ENCODE data around the gene POU2AF1. TPM values are rescaled to one million over a fixed set of nuclear protein-coding genes. Genes with fewer than 3 reads are reported as not detected.

Gene POU2AF1
- total RNA-seq, 1 experiment from 2014 or later: not detected

DNA sequence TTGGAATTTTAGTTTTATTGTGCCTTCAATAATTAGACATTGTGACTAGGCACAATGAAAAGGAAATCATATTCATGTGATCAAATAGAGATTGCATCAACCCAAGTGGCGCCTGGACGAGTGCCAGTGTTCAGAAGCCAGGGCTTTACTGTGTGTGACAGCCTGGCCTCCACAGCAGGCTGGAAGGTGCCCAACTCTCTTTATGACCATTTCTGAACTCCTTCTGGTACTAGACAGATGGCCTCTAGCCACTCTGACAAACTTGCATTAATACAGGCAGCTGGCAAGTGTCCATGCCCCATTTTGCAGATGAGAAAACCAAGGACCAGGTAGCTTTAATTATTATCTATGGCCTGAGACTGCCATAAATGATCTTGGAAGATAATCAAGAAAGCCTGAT, 8.3 kb upstream of the POU2AF1 start:
- BruUV-seq (replicated peaks): no TSS peak

DNA sequence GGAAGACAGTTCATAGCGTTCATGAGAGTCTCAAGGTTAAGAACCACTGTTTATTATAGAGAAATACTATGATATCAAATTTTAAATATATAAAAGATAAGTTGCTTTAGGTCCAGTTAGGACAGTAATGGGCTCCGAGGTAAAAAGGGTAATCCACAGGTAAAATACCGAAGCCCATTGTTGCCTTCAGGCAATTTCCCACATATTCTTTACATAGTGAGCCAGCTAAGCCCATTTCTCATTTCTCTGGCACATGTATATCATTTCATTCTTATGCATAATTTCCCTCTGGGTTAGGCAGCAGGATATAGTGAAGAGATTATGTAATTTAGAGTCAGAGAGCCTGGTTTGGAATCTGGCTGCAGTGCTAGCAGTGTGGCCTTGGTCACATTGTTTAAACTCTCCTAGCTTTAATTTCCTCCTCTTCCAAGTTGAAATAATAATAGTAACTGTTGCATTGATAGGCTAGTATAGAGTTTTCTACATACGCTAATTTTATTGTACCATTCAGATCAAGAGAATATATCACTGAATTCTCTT, 7.6 kb upstream of the POU2AF1 start:
- intact Hi-C loops (cut with micrococcal nuclease; ENCODE audit: unreplicated experiment): no loop called here
- H3K9me3 Mint-ChIP-seq (ENCODE audit: low read depth, unreplicated experiment): no peaks in the 10 kb centered on the region
- H3K4me1 Mint-ChIP-seq (ENCODE audit: low read depth, unreplicated experiment): no peaks in the 10 kb centered on the region
- H3K27me3 Mint-ChIP-seq (ENCODE audit: unreplicated experiment): no peaks in the 10 kb centered on the region
- TF ChIP-seq, protein P1, sequence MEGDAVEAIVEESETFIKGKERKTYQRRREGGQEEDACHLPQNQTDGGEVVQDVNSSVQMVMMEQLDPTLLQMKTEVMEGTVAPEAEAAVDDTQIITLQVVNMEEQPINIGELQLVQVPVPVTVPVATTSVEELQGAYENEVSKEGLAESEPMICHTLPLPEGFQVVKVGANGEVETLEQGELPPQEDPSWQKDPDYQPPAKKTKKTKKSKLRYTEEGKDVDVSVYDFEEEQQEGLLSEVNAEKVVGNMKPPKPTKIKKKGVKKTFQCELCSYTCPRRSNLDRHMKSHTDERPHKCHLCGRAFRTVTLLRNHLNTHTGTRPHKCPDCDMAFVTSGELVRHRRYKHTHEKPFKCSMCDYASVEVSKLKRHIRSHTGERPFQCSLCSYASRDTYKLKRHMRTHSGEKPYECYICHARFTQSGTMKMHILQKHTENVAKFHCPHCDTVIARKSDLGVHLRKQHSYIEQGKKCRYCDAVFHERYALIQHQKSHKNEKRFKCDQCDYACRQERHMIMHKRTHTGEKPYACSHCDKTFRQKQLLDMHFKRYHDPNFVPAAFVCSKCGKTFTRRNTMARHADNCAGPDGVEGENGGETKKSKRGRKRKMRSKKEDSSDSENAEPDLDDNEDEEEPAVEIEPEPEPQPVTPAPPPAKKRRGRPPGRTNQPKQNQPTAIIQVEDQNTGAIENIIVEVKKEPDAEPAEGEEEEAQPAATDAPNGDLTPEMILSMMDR (IDR thresholded peaks at IDR 0.05; ENCODE audit: unreplicated experiment): no peak
- no peaks in the 10 kb centered on the region for H3K36me3 Mint-ChIP-seq (ENCODE audit: insufficient read depth, unreplicated experiment)
- CTCF ChIA-PET: no interaction called here
- BruUV-seq (replicated peaks): no TSS peak
- H3K4me3 Mint-ChIP-seq (ENCODE audit: low read depth, unreplicated experiment): no peak overlapping the region
- DNase-seq: no peak
- H3K27ac Mint-ChIP-seq (ENCODE audit: unreplicated experiment): no peak overlapping the region

More for the DNA sequence above, 8.3 kb upstream of the POU2AF1 start:
- intact Hi-C loops (cut with micrococcal nuclease; ENCODE audit: unreplicated experiment): no loop called here
- Mint-ChIP-seq H3K4me1 (ENCODE audit: low read depth, unreplicated experiment) (no peaks in the 10 kb centered on the region), H3K27me3 (ENCODE audit: unreplicated experiment) (no peaks in the 10 kb centered on the region), H3K36me3 (ENCODE audit: insufficient read depth, unreplicated experiment) (no peaks in the 10 kb centered on the region), H3K4me3 (ENCODE audit: low read depth, unreplicated experiment) (no peak overlapping the region), H3K9me3 (ENCODE audit: low read depth, unreplicated experiment) (no peaks in the 10 kb centered on the region), H3K27ac (ENCODE audit: unreplicated experiment) (no peak overlapping the region)
- CTCF ChIA-PET: no interaction called here
- TF ChIP-seq, protein P1 (IDR thresholded peaks at IDR 0.05; ENCODE audit: unreplicated experiment): no peak
- DNase-seq: no peak

DNA sequence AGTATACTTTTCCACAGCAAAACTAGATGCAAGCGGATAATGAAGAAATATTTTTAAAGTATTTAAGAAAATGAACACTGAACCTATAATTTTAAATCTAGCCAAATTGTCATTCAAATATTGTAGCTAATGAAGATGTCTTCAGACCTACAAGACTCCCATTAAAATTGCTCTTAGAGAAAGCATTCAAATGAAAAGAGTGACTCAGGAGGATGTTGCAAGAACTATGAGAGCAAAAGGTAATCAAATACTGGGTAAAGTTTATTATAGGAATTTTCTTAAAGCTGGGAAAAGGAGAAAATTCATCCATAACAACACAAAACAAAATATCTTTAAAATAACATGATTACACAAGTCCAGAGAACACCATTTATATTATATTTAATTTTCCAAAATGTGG, 5.4 kb upstream of the POU2AF1 start:
- BruUV-seq (replicated peaks): no TSS peak
- CTCF ChIA-PET: no interaction called here

DNA sequence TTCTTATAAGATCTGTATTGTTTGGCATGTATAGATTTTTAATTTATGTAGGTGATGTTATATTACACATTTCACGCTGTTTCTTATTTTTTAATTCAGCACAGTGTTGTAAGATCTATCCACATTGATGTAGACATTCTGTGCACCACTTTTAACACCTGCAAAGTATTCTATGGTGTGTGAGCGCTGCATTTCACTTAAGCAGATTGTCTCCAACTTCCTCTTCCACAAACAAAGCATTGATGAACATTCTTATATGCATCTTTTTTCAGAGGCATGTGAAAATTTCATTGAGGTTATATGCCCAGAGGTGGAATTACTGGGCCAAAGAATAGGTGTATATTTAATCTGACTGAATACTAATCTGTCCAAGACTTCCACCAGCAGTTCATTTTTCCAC, 3.4 kb upstream of the POU2AF1 start:
- BruUV-seq (replicated peaks): no TSS peak
- TF ChIP-seq, protein P1 (IDR thresholded peaks at IDR 0.05; ENCODE audit: unreplicated experiment): no peak
- no peak for DNase-seq
- no peaks in the 10 kb centered on the region for H3K4me1 Mint-ChIP-seq (ENCODE audit: low read depth, unreplicated experiment)
- no peaks in the 10 kb centered on the region for H3K9me3 Mint-ChIP-seq (ENCODE audit: low read depth, unreplicated experiment)
- no peak overlapping the region for H3K27ac Mint-ChIP-seq (ENCODE audit: unreplicated experiment)
- H3K27me3 Mint-ChIP-seq (ENCODE audit: unreplicated experiment): no peaks in the 10 kb centered on the region
- CTCF ChIA-PET: interaction anchor here (0.6 kb wide), 1 partner anchor 9 kb away, joined by 3 read pairs; no protein-coding TSS in a partner anchor
- no peaks in the 10 kb centered on the region for H3K36me3 Mint-ChIP-seq (ENCODE audit: insufficient read depth, unreplicated experiment)
- no peak overlapping the region for H3K4me3 Mint-ChIP-seq (ENCODE audit: low read depth, unreplicated experiment)
- intact Hi-C loops (cut with micrococcal nuclease; ENCODE audit: unreplicated experiment): no loop called here

More for the DNA sequence above, 5.4 kb upstream of the POU2AF1 start:
- Mint-ChIP-seq H3K4me3 (ENCODE audit: low read depth, unreplicated experiment) (no peak overlapping the region), H3K36me3 (ENCODE audit: insufficient read depth, unreplicated experiment) (no peaks in the 10 kb centered on the region), H3K27ac (ENCODE audit: unreplicated experiment) (no peak overlapping the region), H3K27me3 (ENCODE audit: unreplicated experiment) (no peaks in the 10 kb centered on the region), H3K9me3 (ENCODE audit: low read depth, unreplicated experiment) (no peaks in the 10 kb centered on the region), H3K4me1 (ENCODE audit: low read depth, unreplicated experiment) (no peaks in the 10 kb centered on the region)
- intact Hi-C loops (cut with micrococcal nuclease; ENCODE audit: unreplicated experiment): no loop called here
- TF ChIP-seq, protein P1 (IDR thresholded peaks at IDR 0.05; ENCODE audit: unreplicated experiment): no peak
- no peak for DNase-seq
